PC-9 (cell line): Measurements from ENCODE around the gene TRMT5. TPM values are rescaled to one million over a fixed set of nuclear protein-coding genes. Genes with fewer than 3 reads are reported as not detected.
A peak's percentile ranks its signal among the peaks of the same experiment; 100 is the strongest.

Experiments
- Bru-seq: library from RNA; stranded (reverse); fragments of 400-500 nt; gene quantifications from one replicate; lab custom pipeline; 2021; lab: Mats Ljungman, UMichigan
- BruChase-seq, 2 experiments: library from RNA; stranded (reverse); fragments of 400-500 nt; gene quantifications; one replicate each; lab custom pipeline; 2021; lab: Mats Ljungman, UMichigan
- BruUV-seq: library from RNA; stranded (reverse); fragments of 400-500 nt; replicated peaks from 2 replicates; lab custom pipeline; 2021; lab: Mats Ljungman, UMichigan
- CTCF ChIA-PET: fragments of 300-600 bp; sonication (Branson Sonifier 250); formaldehyde crosslinking; loops from one replicate; lab custom pipeline; 2022; ENCODE audit warnings: antibody characterized with exemption; lab: Charles Lee
- POLR2A ChIA-PET: fragments of 300-600 bp; sonication (Branson Sonifier 250); formaldehyde crosslinking; loops from one replicate; lab custom pipeline; 2022; ENCODE audit warnings: antibody characterized with exemption; ENCODE audit not compliant: unreplicated experiment; lab: Charles Lee
- DNase-seq, 2 experiments: peaks; one replicate each; pipeline versions ENCODE4 v3.0.0 to v3.0.0-alpha.2; 2015 to 2022; ENCODE audit warnings: mixed read lengths in 1 of 2
- H2AFZ ChIP-seq: fragments of 200-600 bp; sonication (generic); 2 replicates; pipeline ENCODE4 v1.8.1; 2017; ENCODE audit warnings: antibody characterized with exemption
- H3F3A ChIP-seq: fragments of 200-600 bp; sonication (generic); 2 replicates; pipeline ENCODE4 v1.8.1; 2017; ENCODE audit warnings: antibody characterized with exemption, mild to moderate bottlenecking, low read depth; ENCODE audit not compliant: insufficient read depth
- H3K27ac ChIP-seq: fragments of 200-600 bp; sonication (generic); 2 replicates; pipeline ENCODE4 v1.6.1; 2016; ENCODE audit warnings: mixed run types
- H3K27me3 ChIP-seq: fragments of 200-600 bp; sonication (generic); 2 replicates; pipeline ENCODE4 v1.6.1; 2016; ENCODE audit warnings: low read depth, mixed run types; ENCODE audit not compliant: insufficient read depth
- H3K36me3 ChIP-seq: fragments of 200-600 bp; sonication (generic); 2 replicates; pipeline ENCODE4 v1.6.1; 2016; ENCODE audit warnings: low read depth, mixed run types
- H3K4me1 ChIP-seq: fragments of 200-600 bp; sonication (generic); replicated peaks from 2 replicates; pipeline ENCODE4 v1.6.1; 2016; ENCODE audit warnings: mixed run types; ENCODE audit not compliant: insufficient read depth
- H3K4me2 ChIP-seq: fragments of 200-600 bp; sonication (generic); 2 replicates; pipeline ENCODE4 v1.6.1; 2017; ENCODE audit warnings: mixed run types
- H3K4me3 ChIP-seq: fragments of 200-600 bp; sonication (generic); 2 replicates; pipeline ENCODE4 v1.6.1; 2016; ENCODE audit warnings: mixed run types
- H3K79me2 ChIP-seq: fragments of 200-600 bp; sonication (generic); 2 replicates; pipeline ENCODE4 v1.6.1; 2017; ENCODE audit warnings: low read depth, mixed run types
- H3K9me2 ChIP-seq: fragments of 200-600 bp; sonication (generic); 2 replicates; pipeline ENCODE4 v1.8.1; 2017; ENCODE audit warnings: mild to moderate bottlenecking; ENCODE audit not compliant: insufficient read depth
- H3K9me3 ChIP-seq: fragments of 200-600 bp; sonication (generic); 2 replicates; pipeline ENCODE4 v1.8.1; 2016; ENCODE audit warnings: low read depth; ENCODE audit not compliant: insufficient read depth
- H4K20me1 ChIP-seq: fragments of 200-600 bp; sonication (generic); 2 replicates; pipeline ENCODE4 v1.8.1; 2017; ENCODE audit not compliant: insufficient read depth
- CTCF ChIP-seq: fragments of 200-600 bp; sonication (generic); conservative IDR thresholded peaks from 2 replicates; pipeline ENCODE4 v1.6.1; 2017; ENCODE audit warnings: mixed run types, antibody characterized with exemption, mild to moderate bottlenecking, moderate library complexity
- EZH2 ChIP-seq: fragments of 200-600 bp; sonication (generic); IDR thresholded peaks from 2 replicates; pipeline ENCODE4 v1.8.0; 2017; ENCODE audit warnings: antibody characterized with exemption, low read depth
- intact Hi-C: fragments of 100-400 bp; cut with micrococcal nuclease; formaldehyde crosslinking; loops from one replicate; pipeline ENCODE4 v1.10.0; 2022; ENCODE audit not compliant: unreplicated experiment
- long read RNA-seq: library from polyadenylated mRNA; stranded (forward); transcript quantifications from one replicate; pipeline ENCODE4 v2.0.0, GENCODE V29; 2022
- total RNA-seq: library from RNA; stranded (reverse); gene quantifications from 2 replicates; pipeline ENCODE4 v1.2.3, GENCODE V29; 2021

TRMT5 gene
- total RNA-seq (17.3 and 17.6 TPM in 2 replicates), Bru-seq, nascent RNA (percentile 80 among the genes with signal in this experiment), BruChase-seq, experiment 1, labeled RNA remaining after a 2-hour chase (percentile 87 among the genes with signal in this experiment), BruChase-seq, experiment 2, labeled RNA remaining after a 6-hour chase (percentile 80 among the genes with signal in this experiment)
- long read RNA-seq, full-length matches to known transcripts, result 15 of 23 reads
- long read RNA-seq, partial matches to known transcripts, result 4 of 23 reads
- long read RNA-seq, other reads (novel, unspliced or antisense), result 4 of 23 reads

GRCh38 chr14:60980811-60981632 is at the start of gene TRMT5, which contains the start of gene SLC38A6:
TSS of gene TRMT5 (minus strand) at chr14:60981079. CDS start at chr14:60980973, 106 bp downstream.
TSS of gene SLC38A6 (plus strand) at chr14:60981245. CDS start at chr14:60981278, 33 bp downstream.
- peaks cover 31% of the 10 kb centered on the region for H3K36me3 ChIP-seq
- H3K4me2 ChIP-seq, result peak within 1 kb of the TSS; percentile 90
- H3K4me1 ChIP-seq, result peaks cover 36% of the 10 kb centered on the region
- peaks cover 9% of the 10 kb centered on the region; the same call in 1 of the 2 replicates for H3F3A ChIP-seq
- H3K27ac ChIP-seq, result peak within 1 kb of the TSS; percentile 78
- peak within 1 kb of the TSS; percentile 99 for H3K4me3 ChIP-seq
- TSS peak; percentile 58 for BruUV-seq
- H3K9me2 ChIP-seq, result no peaks in the 10 kb centered on the region
- no peaks in the 10 kb centered on the region for H3K9me3 ChIP-seq
- H2AFZ ChIP-seq, result peak within 1 kb of the TSS; percentile 98
- no peak for TF ChIP-seq CTCF
- no peak for TF ChIP-seq EZH2
- POLR2A ChIA-PET, result interaction anchor here (0.7 to 1.1 kb wide), 3 partner anchors 12 to 253 kb away, joined by 3 to 5 read pairs (median 5); no protein-coding TSS in a partner anchor
- CTCF ChIA-PET, result interaction anchor here (0.5 to 0.8 kb wide), 3 partner anchors 257 to 326 kb away, joined by 3 to 9 read pairs (median 5); partner anchors contain the start of gene SIX4
- H3K79me2 ChIP-seq, result peaks cover 70% of the 10 kb centered on the region
- DNase-seq, result peak; percentile 92 to 95
- H4K20me1 ChIP-seq, result no peaks in the 10 kb centered on the region
- no peaks in the 10 kb centered on the region for H3K27me3 ChIP-seq
- intact Hi-C loops, result loop anchor here (1.0 to 5.0 kb wide), 7 partner anchors 46 to 356 kb away; partner anchors contain the start of gene SIX1

GRCh38 chr14:61026526-61026925 is 45.6 kb upstream of the TRMT5 start:
- no peak overlapping the region for H3K4me2 ChIP-seq
- no peak for TF ChIP-seq EZH2
- TF ChIP-seq CTCF, result no peak
- intact Hi-C loops, result loop anchor here (5.0 to 10.0 kb wide), 2 partner anchors 44 to 672 kb away; partner anchors contain the start of genes SLC38A6 and TRMT5

More at GRCh38 chr14:61026526-61026925, 45.6 kb upstream of the TRMT5 start:
- BruUV-seq, result no TSS peak
- Histone ChIP-seq H3K4me3 (no peak overlapping the region), H3F3A (no peaks in the 10 kb centered on the region), H3K27ac (no peak overlapping the region), H3K4me1 (peaks cover 9% of the 10 kb centered on the region), H4K20me1 (no peaks in the 10 kb centered on the region), H3K79me2 (no peaks in the 10 kb centered on the region), H3K9me2 (no peaks in the 10 kb centered on the region), H2AFZ (no peak overlapping the region), H3K27me3 (no peaks in the 10 kb centered on the region), H3K9me3 (no peaks in the 10 kb centered on the region), H3K36me3 (no peaks in the 10 kb centered on the region)
- ChIA-PET CTCF (interaction anchor here (0.7 kb wide), 1 partner anchor 401 kb away, joined by 3 read pairs; no protein-coding TSS in a partner anchor), POLR2A (no interaction called here)
- DNase-seq, result no peak
